Cardiac septum (tissue), 1 donor: ENCODE results near the gene CEP290. TPM values are rescaled to one million over a fixed set of nuclear protein-coding genes. Genes with fewer than 3 reads are reported as not detected.
"Not testable (repeated sequence)": the region's sequence is repeated elsewhere in the genome, so short reads cannot be mapped to it uniquely, and the experiment has no call there.

ENCODE experiments used
- DNase-seq: peaks from one replicate; pipeline ENCODE4 v3.0.0-alpha.2; 2020; ENCODE audit warnings: low spot score
- intact Hi-C: fragments of 100-400 bp; cut with DNase I; formaldehyde crosslinking; loops from one replicate; pipeline ENCODE4 v1.14.0; 2022
- total RNA-seq: library from RNA; stranded (reverse); fragmentation: NEBNext Ultra II Directional; extraction: Animal tissue kit (Norgen Biotek cat#: 25700); gene quantifications from one replicate; pipeline ENCODE4 v1.2.1, GENCODE V29; 2021
- donor health status: DM: no; HTN: no; CAD: no.

Gene CEP290
- total RNA-seq, 1 donor from 2014 or later: 10.0 TPM

DNA sequence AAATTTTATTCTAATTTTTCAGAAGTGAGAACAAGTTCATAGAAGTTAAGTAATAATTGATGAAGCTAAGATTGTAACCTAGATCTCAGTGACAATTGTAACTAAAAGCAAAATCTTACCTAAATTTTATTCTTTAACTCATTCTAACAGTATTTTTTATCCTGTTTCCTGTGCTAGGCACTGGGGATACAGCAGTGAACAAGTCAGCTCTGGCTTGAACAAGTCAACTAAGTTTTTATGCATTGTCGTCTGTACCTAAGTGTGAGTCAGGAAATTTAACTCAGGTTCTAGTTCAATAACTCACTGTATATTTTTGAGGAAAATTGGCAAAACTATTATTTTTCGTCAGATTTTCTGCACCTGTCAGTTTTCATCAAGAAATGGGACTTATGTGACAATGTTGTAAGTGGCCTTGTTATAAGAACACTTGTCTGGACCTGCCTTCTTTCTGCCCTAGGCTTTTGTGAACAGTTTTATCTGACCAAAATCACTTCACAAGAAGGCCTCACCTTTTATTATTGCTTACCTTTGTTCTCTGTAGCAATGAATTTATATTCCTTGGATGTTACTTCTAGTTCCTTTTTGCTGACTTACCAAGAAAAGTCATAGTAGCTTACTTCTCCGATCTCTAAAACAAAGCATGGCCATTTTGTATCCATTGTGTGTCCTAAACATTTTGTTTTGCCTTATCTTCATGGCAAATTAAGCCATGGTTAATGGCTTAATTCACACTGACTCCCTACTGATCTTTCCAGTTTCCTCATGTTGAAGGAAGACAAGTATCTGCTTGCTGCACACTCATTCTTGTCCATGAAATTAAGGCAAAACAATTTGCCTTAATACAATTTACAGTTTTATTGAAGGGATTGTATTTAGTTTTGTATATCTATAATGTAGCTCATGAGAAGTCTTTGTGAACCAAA is 2.9 kb upstream of the CEP290 start:
- intact Hi-C loops: loop anchor here (5.0 kb wide), 1 partner anchor 1382 kb away; the partner anchor contains the start of gene POC1B
- DNase-seq: no peak

DNA sequence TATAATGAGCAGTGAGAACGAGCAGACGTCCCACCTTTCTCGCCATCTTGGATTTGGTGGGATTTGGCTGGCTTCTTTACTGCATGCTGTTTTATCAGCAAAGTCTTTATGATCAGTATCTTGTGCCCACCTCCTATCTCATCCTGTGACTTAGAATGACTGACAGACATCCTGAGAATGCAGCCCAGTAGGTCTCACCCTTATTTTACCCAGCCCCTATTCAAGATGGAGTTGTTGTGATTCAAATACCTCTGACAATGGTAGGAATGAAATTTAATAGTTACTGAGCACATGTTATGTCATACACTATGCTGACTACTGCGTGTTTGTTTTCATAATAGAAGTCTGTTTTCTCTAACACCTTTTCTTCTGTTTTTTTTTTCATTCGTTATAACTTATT is 2.1 kb upstream of the CEP290 start:
- intact Hi-C loops: loop anchor here (5.0 kb wide), 1 partner anchor 1383 kb away; the partner anchor contains the start of gene POC1B
- no peak for DNase-seq

DNA sequence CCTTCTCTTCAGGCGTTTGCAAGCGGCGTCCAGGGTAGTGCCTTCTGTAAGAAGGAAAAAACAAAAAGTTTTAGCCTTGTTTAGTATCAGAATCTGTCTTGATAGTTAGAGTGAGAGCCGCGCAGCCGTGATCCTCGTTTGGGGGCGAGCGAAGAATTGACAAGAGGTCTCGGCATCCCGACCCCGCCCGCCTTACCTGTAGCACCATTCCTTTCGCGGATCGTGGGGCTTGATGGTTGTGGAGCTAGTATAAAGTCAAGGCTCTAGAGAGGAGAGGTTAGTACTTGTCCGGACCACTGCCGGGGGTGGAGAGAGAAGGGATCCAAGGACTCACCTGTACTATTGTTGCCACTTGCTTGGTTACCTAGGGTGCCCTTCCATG is 713 bp upstream of the CEP290 start:
- intact Hi-C loops: loop anchor here (5.0 kb wide), 1 partner anchor 1385 kb away; the partner anchor contains the start of gene POC1B
- no peak for DNase-seq

DNA sequence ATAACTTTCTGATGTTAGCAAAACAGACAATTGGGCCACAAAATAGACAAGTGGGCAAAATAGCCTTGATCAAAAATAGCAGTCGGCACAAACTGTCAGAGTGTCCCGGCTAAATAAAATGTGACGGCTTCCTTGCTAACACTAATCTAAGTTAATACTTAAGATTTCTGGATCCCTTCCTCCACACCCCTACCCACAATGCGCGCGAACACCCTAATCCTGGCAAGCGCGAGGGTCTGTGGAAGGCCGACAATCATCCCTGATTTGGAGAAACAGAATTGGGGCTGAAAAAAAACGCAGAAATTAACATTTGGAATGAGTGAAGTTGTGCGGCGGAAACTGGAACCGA is 489 bp downstream of the CEP290 start:
- intact Hi-C loops: loop anchor here (5.0 kb wide), 1 partner anchor 1386 kb away; the partner anchor contains the start of gene POC1B
- DNase-seq: no peak

DNA sequence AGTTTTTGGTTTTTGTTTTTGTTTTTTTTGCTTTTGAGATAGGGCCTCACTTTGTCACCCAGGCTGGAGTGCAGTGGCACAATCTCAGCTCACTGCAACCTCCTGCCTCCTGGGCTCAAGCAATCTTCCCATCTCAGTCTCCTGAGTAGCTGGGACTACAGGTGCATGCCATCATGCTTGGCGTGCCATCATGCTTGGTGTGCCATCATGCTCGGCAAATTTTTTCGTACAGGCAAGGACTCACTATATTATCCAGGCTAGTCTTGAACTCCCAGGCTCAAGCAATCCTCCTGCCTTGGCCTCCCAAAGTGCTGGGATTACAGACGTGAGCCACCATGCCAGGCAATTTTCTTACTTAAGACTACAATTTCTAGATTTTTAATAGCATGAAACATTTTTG is 2.2 kb downstream of the CEP290 start:
- DNase-seq: not testable (repeated sequence)
- intact Hi-C loops: loop anchor here (5.0 kb wide), 1 partner anchor 1388 kb away; the partner anchor contains the start of gene POC1B

DNA sequence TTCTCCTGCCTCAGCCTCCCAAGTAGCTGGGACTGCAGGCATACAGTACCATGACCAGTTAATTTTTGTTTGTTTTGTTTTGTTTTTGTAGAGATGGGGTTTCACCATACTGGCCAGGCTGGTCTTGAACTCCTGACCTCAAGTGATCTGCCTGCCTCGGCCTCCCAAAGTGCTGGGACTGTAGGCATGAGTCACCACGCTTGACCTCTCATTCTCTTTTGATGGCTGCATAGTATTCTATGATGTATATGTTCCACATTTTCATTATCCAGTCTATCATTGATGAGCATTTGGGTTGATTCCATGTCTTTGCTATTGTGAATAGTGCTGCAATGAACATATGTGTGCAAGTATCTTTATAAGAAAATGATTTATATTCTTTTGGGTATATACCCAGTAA is 8.7 kb downstream of the CEP290 start:
- DNase-seq, intact Hi-C loops: not testable (repeated sequence)

DNA sequence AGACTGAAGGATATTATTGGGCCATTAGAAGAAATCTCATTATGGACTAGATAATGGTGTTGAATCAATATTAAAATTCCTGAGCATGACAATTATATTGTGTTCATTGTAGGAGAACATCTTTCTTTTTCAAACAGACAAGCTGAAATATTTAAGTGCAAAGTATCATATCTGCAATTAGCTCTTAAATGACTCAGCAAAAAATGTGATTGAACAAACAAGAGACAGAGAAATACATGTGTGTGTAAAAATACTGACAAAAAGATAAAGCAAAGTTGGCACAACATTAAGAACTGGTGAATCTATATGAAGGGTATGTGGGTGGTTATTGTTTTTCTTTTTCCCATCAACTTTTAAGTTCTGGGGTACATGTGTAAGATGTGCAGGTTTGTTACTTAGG is 9.5 kb downstream of the CEP290 start:
- intact Hi-C loops: no loop called here
- DNase-seq: no peak

DNA sequence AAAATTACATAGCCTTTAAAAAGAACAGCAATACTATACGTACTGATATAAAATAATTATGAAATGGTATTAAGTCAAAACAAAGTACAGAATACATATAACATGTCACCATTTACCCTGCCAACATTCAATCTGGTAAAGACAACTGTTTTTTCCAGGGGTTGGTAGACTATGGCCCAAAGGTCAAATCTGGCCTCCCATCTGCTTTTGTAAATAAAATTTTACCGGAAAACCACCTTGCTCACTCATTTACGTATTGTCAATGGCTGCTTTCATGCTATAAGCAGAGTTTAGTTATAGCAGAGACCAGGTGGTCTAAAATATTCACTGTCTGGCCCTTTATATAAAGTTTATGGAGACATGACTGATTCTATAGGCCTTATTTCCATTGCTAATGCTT is 14.0 kb downstream of the CEP290 start:
- intact Hi-C loops: no loop called here
- DNase-seq: no peak

DNA sequence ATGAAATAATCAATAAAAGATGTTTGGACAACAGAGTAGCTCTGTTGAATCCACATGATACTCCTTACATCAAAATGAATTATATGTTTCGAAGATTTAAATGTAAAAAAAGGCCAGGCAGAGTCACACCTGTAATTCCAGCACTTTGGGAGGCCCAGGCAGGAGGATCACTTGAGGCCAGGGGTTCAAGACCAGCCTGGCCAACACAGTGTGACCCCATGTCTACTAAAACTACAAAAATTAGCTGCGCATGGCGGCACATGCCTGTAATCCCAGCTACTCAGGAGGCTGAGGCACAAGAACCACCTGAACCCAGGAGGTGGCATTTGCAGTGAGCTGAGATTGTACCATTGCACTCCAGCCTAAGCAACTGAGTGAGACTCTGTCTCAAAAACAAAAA is 14.8 kb downstream of the CEP290 start:
- DNase-seq: no peak
- intact Hi-C loops: no loop called here

DNA sequence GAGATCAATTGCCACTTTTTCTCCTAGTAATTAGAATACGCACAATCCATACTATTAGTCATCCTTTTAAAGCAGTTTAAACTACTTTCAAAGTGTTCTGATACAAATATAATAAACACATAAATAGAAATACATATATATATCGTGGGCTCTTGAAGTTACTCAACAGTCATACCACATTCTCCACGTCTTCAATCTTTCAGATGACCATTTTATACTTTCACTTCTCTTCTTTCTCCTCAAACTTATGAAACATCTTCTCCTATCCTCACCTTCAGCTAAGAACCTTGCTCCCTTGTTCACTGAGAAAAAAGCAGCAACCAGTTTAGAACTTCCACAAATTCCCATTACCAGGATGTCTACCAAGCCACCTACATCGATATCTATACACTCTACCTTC is 19.2 kb downstream of the CEP290 start:
- DNase-seq: no peak
- intact Hi-C loops: no loop called here

DNA sequence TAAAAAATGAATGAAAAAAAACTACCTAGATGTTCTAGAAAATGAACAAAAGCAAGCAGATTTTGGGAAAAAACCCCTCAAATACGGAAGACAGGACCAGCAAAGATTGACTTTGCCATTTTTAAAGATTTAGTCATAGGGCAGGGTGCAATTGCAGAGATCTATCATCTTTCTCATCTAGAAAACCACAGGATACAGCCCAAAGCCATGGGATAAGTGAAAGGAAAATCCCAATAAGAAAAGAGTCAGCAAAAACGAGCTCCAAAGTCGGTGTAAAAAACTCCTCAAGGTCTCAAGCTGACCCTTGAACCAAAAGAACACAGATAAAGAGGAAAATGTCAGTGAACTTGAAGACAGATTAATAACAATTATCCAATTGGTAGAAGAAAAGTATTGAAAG is 28.0 kb downstream of the CEP290 start:
- intact Hi-C loops: loop anchor here (10.0 kb wide), 1 partner anchor 881 kb away; no protein-coding TSS in a partner anchor
- no peak for DNase-seq

DNA sequence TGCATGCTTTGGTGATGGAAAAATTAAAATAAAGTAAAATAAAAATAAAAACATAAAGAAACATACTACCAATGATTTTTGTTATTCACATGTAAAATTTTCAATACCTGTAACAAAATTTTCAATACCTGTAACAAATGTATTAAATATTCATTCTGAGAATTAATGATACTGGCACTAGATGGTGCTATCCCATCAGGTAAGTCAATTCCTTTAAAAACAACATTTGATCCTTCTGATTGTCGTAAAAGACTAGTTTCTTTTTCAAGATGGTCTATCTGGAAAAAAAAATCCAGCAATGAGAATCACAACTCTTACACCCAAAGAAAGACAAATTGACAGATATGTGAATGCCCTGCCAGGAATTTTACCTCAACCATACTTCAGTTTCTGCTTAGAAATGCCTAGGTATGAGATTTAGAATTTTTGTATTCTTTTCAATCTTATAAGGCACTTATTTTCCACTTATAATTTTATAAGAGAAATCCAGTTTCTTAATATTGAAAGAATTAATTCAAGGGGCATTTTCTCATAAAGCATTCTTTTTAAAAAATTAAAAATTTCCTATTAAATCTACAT is 30.7 kb downstream of the CEP290 start:
- no peak for DNase-seq
- intact Hi-C loops: loop anchor here (10.0 kb wide), 1 partner anchor 884 kb away; no protein-coding TSS in a partner anchor

DNA sequence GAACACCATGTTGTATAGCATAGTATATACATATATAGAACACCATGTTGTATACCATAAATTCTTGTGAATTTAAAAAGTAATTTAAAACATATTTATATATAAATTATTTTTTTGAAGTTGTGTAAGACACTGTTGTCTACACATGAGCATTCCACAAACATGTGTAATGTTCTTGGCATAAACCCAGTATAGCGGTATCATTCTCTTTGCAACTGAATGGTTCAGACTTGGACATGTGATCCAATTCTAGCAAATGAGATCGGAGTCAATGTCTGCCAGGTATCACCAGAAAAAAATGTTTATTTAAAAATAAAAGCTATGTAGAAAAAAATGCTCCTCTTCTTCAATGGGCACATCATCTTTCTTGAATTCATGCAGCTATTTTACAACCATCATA is 33.9 kb downstream of the CEP290 start:
- no peak for DNase-seq
- intact Hi-C loops: no loop called here

DNA sequence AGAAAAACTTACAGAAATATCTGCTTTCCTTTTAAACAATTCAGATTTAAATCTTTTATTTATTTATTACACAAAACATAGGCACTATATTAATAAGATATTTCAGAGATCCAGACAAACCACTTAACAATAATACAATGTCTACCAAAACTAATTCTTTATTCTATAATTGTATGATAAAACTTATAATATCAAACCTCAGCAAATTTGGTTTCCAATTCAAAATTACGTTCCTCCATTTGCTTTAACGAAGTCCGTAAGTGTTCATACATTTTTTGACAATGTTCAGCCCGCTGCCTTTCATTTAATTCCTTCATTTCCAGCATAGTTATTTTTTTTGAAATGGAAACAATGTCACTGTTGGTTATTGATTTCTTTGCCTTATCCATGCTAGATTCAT is 48.3 kb downstream of the CEP290 start:
- no peak for DNase-seq
- intact Hi-C loops: no loop called here

DNA sequence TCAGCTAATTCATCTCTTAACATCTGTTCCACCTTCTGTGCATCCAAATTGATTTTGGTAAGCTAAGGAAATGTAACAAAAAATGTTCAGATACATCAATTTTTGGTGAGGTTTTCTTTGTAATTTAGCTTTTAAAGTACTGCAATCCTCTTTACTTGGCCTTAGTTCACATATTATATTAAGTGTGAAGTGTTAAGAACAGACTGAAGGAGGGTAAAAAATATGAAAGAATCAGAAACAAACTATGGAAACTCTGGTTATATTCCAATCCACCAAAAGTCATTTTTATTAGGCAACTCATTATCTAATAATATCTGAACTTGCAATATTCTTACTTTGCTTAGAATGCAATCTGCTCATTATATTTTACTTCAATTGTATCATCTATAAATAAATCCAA is 49.1 kb downstream of the CEP290 start:
- no peak for DNase-seq
- intact Hi-C loops: no loop called here

DNA sequence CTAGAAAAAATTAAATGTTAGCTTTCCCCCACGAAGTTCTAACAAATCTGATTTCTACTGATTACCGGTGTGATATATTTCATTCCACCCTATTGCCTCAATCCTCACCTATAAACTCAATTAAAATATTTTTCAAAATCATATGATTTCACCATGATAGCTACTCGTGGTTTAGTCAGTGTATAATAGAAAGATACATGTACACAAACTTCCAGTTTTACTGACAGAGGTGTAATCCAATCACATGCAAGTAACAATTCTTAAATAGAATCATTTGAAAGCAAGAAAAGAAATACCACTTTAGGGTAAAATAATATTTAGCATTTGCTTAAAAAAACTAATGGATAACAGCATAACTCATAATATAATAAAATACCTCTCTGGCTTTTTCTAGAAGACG is 57.7 kb downstream of the CEP290 start:
- intact Hi-C loops: no loop called here
- DNase-seq: no peak

DNA sequence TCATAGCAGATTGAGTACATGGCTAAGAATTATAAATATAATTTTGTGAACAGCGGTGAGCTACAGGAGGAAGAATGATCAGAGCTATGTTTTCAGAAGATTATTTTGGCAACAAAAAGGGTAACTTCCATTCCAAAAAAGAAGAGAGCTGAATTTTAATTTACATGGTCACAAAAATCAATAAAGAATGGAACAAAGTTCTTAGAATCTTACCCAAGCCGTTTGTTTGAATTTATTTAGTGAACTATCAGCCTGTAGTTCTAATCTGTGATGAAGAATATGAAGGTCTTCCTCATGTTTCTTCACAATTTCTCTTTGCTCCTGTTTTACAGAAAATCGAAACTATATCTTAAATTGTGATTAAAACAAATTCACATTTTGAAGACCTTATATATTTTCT is 58.3 kb downstream of the CEP290 start:
- no peak for DNase-seq
- intact Hi-C loops: no loop called here

DNA sequence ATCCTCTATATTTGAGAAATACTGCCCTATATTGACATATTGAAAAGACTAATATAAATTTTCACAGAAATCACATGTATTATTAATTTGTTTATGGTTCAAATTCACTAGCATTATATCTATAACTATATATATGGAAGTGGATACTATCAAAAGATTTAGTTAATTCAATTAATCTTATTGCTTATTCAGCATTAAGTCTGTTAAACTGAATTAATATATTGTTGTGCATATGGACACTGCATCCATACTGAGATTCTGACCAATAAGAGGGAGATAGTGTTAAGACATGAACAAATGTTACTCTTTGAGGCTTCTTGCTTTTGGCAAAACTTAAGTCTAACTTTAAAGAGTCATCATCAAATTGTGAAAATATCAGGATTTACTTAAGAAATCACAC is 60.6 kb downstream of the CEP290 start:
- no peak for DNase-seq
- intact Hi-C loops: no loop called here

DNA sequence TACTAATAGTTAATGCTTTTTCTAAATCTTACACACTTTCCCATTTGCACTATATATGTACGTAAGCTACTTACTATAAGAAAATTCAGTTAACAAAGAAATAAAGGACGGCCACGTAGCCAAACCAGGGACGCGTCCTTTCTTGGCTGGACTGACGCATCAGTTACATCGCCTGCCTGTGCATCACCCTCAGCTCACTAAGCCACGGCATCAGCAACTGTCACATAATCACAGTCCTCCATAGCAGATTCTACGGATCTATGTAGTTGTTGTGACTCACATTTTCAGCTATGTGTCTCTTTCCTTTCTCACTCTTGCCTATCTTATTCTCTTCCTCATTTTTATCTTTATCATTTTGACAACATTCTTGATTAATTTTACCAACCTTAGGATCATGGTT is 74.6 kb downstream of the CEP290 start:
- intact Hi-C loops: no loop called here
- DNase-seq: no peak

DNA sequence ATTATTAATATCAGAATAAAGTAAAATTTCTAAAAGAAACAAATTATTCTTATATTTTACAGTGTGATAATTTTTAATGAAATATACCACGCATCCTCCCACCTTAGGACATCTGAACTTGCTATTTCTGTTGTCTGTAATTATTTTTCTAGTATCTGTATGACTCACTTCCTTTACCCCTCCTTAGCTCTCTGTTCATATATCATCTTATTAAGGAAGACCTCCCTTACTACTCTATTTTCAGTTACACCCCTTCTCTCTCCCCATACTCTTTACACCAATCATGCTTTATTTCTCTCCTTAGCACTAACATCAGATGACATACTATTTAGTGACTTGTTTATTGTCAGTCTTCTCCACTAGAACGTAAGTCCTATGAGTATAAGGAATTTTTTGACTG is 78.5 kb downstream of the CEP290 start:
- DNase-seq: no peak
- intact Hi-C loops: no loop called here

DNA sequence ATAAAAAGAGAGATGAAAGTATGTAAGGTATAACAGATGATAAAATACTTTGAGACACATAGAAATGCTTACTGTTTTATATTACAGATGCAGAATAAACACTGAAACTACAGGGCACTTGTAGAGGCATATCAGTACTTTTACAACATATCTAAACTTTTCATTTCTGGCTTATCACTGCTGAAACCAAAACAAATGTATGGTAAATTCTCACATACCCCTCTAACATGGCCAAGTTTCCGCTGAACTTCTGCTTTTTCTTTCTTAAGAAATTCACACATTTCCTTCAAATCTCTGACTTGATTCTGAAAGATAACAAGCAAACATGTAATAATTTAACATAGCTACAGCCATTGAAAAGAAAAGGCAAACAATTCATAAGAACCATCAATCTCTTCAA is 79.4 kb downstream of the CEP290 start:
- DNase-seq: no peak
- intact Hi-C loops: no loop called here
